ENCODE data around the gene AMOTL1. TPM values are rescaled to one million over a fixed set of nuclear protein-coding genes. Genes with fewer than 3 reads are reported as not detected.

Gene AMOTL1
- total and polyA plus RNA-seq, 2 of the 8 experiments (the other 6 are each of a cell fraction or from before 2014, with no cell fraction given) = 9.0 to 27.6 TPM

- no peak overlapping the region for H4K8ac ChIP-seq (ENCODE audit: extremely low read depth, insufficient read depth, low read length)
- no peak overlapping the region for H3K56ac ChIP-seq (replicated peaks; ENCODE audit: insufficient read length, low read depth, low read length)
- no peak overlapping the region for H2BK5ac ChIP-seq (ENCODE audit: low read depth, low read length)
- no peak overlapping the region for H3K23ac ChIP-seq (ENCODE audit: insufficient read length)
- H3K9ac ChIP-seq (replicated peaks in 1 of 4; ENCODE audit: extremely low read depth in 1 of 4, low read depth in 3 of 4, low read length in 3 of 4) = no peak overlapping the region
- no peak overlapping the region for H3K4me3 ChIP-seq (ENCODE audit: extremely low read depth in 1 of 4, insufficient read depth in 2 of 4, low read depth in 3 of 4, low read length in 4 of 4)
- DNase-seq (ENCODE audit: low read depth in 1 of 2, low spot score in 2 of 2) = no peak
- TF ChIP-seq BCL11A (IDR thresholded peaks at IDR 0.05; ENCODE audit: low read depth in 2 of 2, low read length in 2 of 2) = no peak
- no peak for TF ChIP-seq TBP (IDR thresholded peaks at IDR 0.05; ENCODE audit: low read depth, low read length)
- no peak for TF ChIP-seq FOSL1 (IDR thresholded peaks at IDR 0.05; ENCODE audit: insufficient read depth, low read depth, low read length)
- no peak for TF ChIP-seq CEBPB (IDR thresholded peaks at IDR 0.05; ENCODE audit: low read depth, low read length)
- TF ChIP-seq KDM4A (IDR thresholded peaks at IDR 0.05; ENCODE audit: low read depth, low read length, severe bottlenecking) = no peak
- peaks cover 2 to 23% (median 14%) of the 10 kb centered on the region in 4 experiments; a peak in 6 of 8 replicates for H3K36me3 ChIP-seq (ENCODE audit: control insufficient read depth in 2 of 4, insufficient read depth in 4 of 4, low read length in 3 of 4)
- H3K79me2 ChIP-seq (ENCODE audit: control insufficient read depth in 1 of 2, insufficient read depth in 2 of 2, low read length in 2 of 2) = no peaks in the 10 kb centered on the region
- H2BK12ac ChIP-seq (ENCODE audit: low read depth, low read length) = no peak overlapping the region
- H2BK120ac ChIP-seq (replicated peaks; ENCODE audit: low read depth, low read length) = no peak overlapping the region
- peaks cover 0 to 12% (median 6%) of the 10 kb centered on the region in 4 experiments; a peak in 5 of 7 replicates for H3K4me1 ChIP-seq (replicated peaks in 1 of 4; ENCODE audit: control insufficient read depth in 3 of 4, insufficient read depth in 4 of 4, low read length in 3 of 4)
- no peaks in the 10 kb centered on the region for H3K79me1 ChIP-seq (ENCODE audit: low read depth, low read length)
- H3K27ac ChIP-seq (ENCODE audit: low read depth, low read length) = no peak overlapping the region
- H2BK20ac ChIP-seq (ENCODE audit: low read length) = no peak overlapping the region
- WGBS, 2 experiments (ENCODE audit: extremely low coverage in 1 of 2, insufficient coverage in 1 of 2, insufficient read length in 1 of 2, insufficient replicate concordance in 2 of 2, low coverage in 1 of 2, low lambda C conversion rate in 2 of 2, missing lambda C conversion rate in 1 of 2) = 92% methylated on average over 5 of the region's 5 CpGs; no CpG with 5 or more reads in 1 of the 2 experiments
- H3K27me3 ChIP-seq (replicated peaks in 1 of 4; ENCODE audit: control insufficient read depth in 3 of 4, extremely low read depth in 1 of 4, insufficient read depth in 3 of 4, low read length in 3 of 4) = no peaks in the 10 kb centered on the region
- no peaks in the 10 kb centered on the region for H3K23me2 ChIP-seq (ENCODE audit: low read depth, low read length)
- H3K4ac ChIP-seq (replicated peaks; ENCODE audit: insufficient read length, low read depth, low read length) = no peak overlapping the region
- POLR2A ChIA-PET (ENCODE audit: partially characterized antibody) = no interaction called here
- no peaks in the 10 kb centered on the region for H3K9me3 ChIP-seq (ENCODE audit: insufficient read depth in 2 of 2, low read depth in 1 of 2, low read length in 1 of 2)
- no peak overlapping the region for H3K18ac ChIP-seq (ENCODE audit: extremely low read depth, low read length)
- no peak overlapping the region for H3K4me2 ChIP-seq (ENCODE audit: insufficient read depth in 1 of 2, low read depth in 2 of 2, low read length in 2 of 2)
- no peak overlapping the region for H2AK5ac ChIP-seq (ENCODE audit: low read depth, low read length)
- CTCF ChIA-PET (ENCODE audit: partially characterized antibody) = no interaction called here
- no peak overlapping the region for H2AFZ ChIP-seq (ENCODE audit: low read length)
- FAIRE-seq = no peak
- H4K5ac ChIP-seq (ENCODE audit: insufficient read length, low read depth, low read length) = no peak overlapping the region
- no peak overlapping the region for H4K91ac ChIP-seq (replicated peaks; ENCODE audit: insufficient read length, low read length)
- no peak overlapping the region for H3K14ac ChIP-seq (ENCODE audit: insufficient read length)
- H4K20me1 ChIP-seq (replicated peaks in 1 of 2; ENCODE audit: control insufficient read depth in 1 of 2, insufficient read depth in 2 of 2, low read length in 2 of 2) = no peaks in the 10 kb centered on the region
- H2BK15ac ChIP-seq (ENCODE audit: low read length) = no peak overlapping the region
Observed at GRCh38 chr11:94870422-94870821, 102.3 kb downstream of the AMOTL1 start.
